Osteoblast (primary cell): ENCODE results near the gene HCN1. TPM values are rescaled to one million over a fixed set of nuclear protein-coding genes. Genes with fewer than 3 reads are reported as not detected.

ENCODE experiments used
- DNase-seq: peaks from one replicate; pipeline ENCODE4 v3.0.0; 2011; ENCODE audit warnings: low spot score, mixed read lengths; ENCODE audit not compliant: insufficient read length; ENCODE audit errors: missing footprints
- H2AFZ ChIP-seq: 2 replicates; pipeline ENCODE4 v1.6.0; 2011; ENCODE audit warnings: mild to moderate bottlenecking, low read length
- H3K27ac ChIP-seq: 2 replicates; pipeline ENCODE4 v1.5.1; 2011; ENCODE audit warnings: mild to moderate bottlenecking, low read depth, low read length, moderate library complexity
- H3K27me3 ChIP-seq: 2 replicates; pipeline ENCODE4 v1.6.0; 2012; ENCODE audit warnings: mild to moderate bottlenecking, control low read depth, inconsistent platforms, low read length, moderate library complexity; ENCODE audit not compliant: insufficient read depth
- H3K36me3 ChIP-seq: 2 replicates; pipeline ENCODE4 v1.5.1; 2011; ENCODE audit warnings: mild to moderate bottlenecking, low read length, control low read depth, moderate library complexity; ENCODE audit not compliant: insufficient read depth
- H3K4me1 ChIP-seq: 2 replicates; pipeline ENCODE4 v1.5.1; 2011; ENCODE audit warnings: mild to moderate bottlenecking, low read length, control low read depth, moderate library complexity; ENCODE audit not compliant: insufficient read depth
- H3K4me2 ChIP-seq: 2 replicates; pipeline ENCODE4 v1.6.0; 2011; ENCODE audit warnings: mild to moderate bottlenecking, low read length; ENCODE audit not compliant: insufficient read depth
- H3K4me3 ChIP-seq: fragments of 200-600 bp; sonication (generic); 3 replicates; pipeline ENCODE4 v1.5.1; 2012; ENCODE audit warnings: mild to moderate bottlenecking, low read length, inconsistent platforms; ENCODE audit not compliant: insufficient read depth
- H3K79me2 ChIP-seq: 2 replicates; pipeline ENCODE4 v1.6.0; 2012; ENCODE audit warnings: mild to moderate bottlenecking, low read length, control low read depth, inconsistent platforms; ENCODE audit not compliant: insufficient read depth
- H3K9me3 ChIP-seq: 2 replicates; pipeline ENCODE4 v1.5.1; 2011; ENCODE audit warnings: low read depth, low read length, control low read depth
- H4K20me1 ChIP-seq: 2 replicates; pipeline ENCODE4 v1.6.0; 2012; ENCODE audit warnings: mild to moderate bottlenecking, low read length, control low read depth; ENCODE audit not compliant: insufficient read depth
- total RNA-seq: library from RNA; depleted of rRNA; stranded (reverse); fragments of >200 nt; gene quantifications from 2 replicates; pipeline ENCODE4 v1.2.3, GENCODE V29; 2012
- TF ChIP-seq, protein P1 (sequence below): IDR thresholded peaks from 2 replicates; pipeline ENCODE4 v1.5.1; 2011; ENCODE audit warnings: mild to moderate bottlenecking, low read depth, low read length, moderate library complexity; ENCODE audit errors: extremely low read depth

The HCN1 gene
- total RNA-seq, 1 donor = not detected

DNA sequence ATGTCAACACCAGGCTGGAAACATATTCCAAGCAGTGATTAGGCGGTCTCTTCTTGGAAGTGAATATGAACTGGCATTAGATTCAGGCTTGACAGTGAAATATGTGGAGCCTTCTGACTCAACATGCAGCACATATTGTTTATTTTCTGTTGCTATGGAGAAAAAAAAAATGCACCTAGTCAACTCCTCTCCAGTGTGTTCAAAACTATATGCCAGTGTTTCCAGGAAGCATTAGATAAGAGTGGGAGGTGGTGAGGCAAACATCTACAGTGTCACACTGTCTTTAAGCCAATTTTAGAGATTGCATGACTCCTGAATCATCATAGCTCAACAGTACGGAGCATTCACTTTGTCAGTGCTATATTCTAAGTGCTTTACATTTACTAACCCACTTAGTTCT, 117.9 kb downstream of the HCN1 start:
- Histone ChIP-seq H2AFZ (no peak overlapping the region), H3K4me1 (no peaks in the 10 kb centered on the region), H3K4me3 (no peak overlapping the region), H4K20me1 (no peaks in the 10 kb centered on the region), H3K36me3 (no peaks in the 10 kb centered on the region), H3K27ac (no peak overlapping the region), H3K79me2 (no peaks in the 10 kb centered on the region), H3K27me3 (no peaks in the 10 kb centered on the region), H3K4me2 (no peak overlapping the region), H3K9me3 (no peaks in the 10 kb centered on the region)
- DNase-seq = no peak
- TF ChIP-seq, protein P1, sequence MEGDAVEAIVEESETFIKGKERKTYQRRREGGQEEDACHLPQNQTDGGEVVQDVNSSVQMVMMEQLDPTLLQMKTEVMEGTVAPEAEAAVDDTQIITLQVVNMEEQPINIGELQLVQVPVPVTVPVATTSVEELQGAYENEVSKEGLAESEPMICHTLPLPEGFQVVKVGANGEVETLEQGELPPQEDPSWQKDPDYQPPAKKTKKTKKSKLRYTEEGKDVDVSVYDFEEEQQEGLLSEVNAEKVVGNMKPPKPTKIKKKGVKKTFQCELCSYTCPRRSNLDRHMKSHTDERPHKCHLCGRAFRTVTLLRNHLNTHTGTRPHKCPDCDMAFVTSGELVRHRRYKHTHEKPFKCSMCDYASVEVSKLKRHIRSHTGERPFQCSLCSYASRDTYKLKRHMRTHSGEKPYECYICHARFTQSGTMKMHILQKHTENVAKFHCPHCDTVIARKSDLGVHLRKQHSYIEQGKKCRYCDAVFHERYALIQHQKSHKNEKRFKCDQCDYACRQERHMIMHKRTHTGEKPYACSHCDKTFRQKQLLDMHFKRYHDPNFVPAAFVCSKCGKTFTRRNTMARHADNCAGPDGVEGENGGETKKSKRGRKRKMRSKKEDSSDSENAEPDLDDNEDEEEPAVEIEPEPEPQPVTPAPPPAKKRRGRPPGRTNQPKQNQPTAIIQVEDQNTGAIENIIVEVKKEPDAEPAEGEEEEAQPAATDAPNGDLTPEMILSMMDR = no peak

DNA sequence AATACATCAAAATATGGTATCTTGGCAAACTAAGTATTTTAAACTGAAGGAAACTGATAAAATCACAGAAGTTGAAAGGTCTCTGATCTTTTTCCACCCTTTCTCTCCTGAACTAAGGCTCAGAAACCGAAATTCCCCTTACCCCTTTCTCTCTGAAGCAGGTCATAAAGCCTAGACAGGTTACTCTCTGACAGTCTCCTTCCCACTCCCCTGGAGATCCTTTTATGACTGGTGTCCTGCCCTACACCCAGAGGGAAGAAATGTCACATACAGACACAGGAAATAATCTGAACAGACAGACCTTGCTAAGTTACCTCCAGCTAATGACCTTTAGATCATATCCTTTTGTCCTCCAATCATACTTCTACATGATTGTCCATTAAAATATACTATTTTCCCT, 127.4 kb downstream of the HCN1 start:
- Histone ChIP-seq H2AFZ (no peak overlapping the region), H3K4me3 (no peak overlapping the region), H3K4me1 (no peaks in the 10 kb centered on the region), H3K79me2 (no peaks in the 10 kb centered on the region), H3K9me3 (peaks cover 2% of the 10 kb centered on the region), H3K27ac (no peak overlapping the region), H3K4me2 (no peak overlapping the region), H3K36me3 (no peaks in the 10 kb centered on the region), H4K20me1 (no peaks in the 10 kb centered on the region), H3K27me3 (no peaks in the 10 kb centered on the region)
- no peak for DNase-seq
- TF ChIP-seq, protein P1 = no peak

DNA sequence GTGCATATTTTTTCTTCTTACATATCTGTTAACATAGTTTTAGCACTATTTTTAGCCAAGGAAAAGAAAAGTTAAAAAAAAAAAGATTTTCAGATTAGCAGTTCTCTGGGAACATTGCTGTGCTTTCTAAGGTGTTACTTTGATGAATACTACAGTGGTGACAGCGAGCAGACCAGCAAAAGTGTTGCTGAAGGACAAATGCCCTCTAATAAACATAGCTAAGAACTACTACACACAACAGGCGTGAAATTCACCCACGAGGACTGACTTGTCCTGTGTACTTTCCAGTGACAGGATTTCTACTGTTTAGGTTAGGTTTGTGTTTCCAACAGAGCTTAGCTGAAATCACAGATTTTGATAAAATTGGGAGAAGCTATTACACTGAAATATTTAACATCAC, 153.8 kb downstream of the HCN1 start:
- no peak overlapping the region for H3K4me3 ChIP-seq

DNA sequence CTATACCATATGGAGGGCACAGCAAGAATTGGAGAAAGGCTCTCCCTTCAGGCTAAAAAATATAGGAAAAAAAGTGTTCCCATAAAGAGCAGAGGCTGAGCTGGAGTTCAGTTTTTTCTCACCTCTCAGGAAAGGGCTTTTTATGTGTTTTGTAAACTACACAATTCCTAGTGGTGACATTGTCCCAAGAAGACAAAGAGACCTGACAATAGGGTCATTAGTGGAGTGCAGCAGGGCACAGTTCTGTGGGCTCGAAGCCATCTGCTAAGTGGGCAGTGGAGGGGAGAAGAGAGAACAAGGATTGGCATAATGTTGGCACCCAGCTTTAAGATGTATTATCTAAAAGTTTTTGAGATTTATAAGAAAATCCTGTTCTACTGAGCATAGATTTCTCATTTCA, 162.5 kb downstream of the HCN1 start:
- Histone ChIP-seq H3K27ac (no peak overlapping the region), H4K20me1 (no peaks in the 10 kb centered on the region), H3K79me2 (no peaks in the 10 kb centered on the region), H2AFZ (no peak overlapping the region), H3K27me3 (no peaks in the 10 kb centered on the region), H3K4me2 (no peak overlapping the region), H3K4me3 (no peak overlapping the region), H3K4me1 (no peaks in the 10 kb centered on the region), H3K9me3 (no peaks in the 10 kb centered on the region), H3K36me3 (no peaks in the 10 kb centered on the region)
- TF ChIP-seq, protein P1 = no peak
- DNase-seq = no peak

More for the DNA sequence above, 153.8 kb downstream of the HCN1 start:
- Histone ChIP-seq H3K27ac (no peak overlapping the region), H4K20me1 (no peaks in the 10 kb centered on the region), H3K4me1 (no peaks in the 10 kb centered on the region), H3K36me3 (no peaks in the 10 kb centered on the region), H2AFZ (no peak overlapping the region), H3K27me3 (no peaks in the 10 kb centered on the region), H3K79me2 (no peaks in the 10 kb centered on the region), H3K9me3 (no peaks in the 10 kb centered on the region), H3K4me2 (no peak overlapping the region)
- no peak for DNase-seq
- TF ChIP-seq, protein P1 = no peak
